Hippocampal formation (tissue), 2 donors: ENCODE results near the gene SDHA.
A peak's percentile ranks its signal among the peaks of the same experiment; 100 is the strongest.

Experiments
- DNase-seq, 2 donors: peaks; one replicate each; lab custom pipeline; 2025; lab: John Stamatoyannopoulos, UW

The SDHA gene

GRCh38 chr5:186091-187041, 31.8 kb upstream of the SDHA start:
- DNase-seq, result no peak

GRCh38 chr5:187042-187431, 31.1 kb upstream of the SDHA start:
- DNase-seq, result no peak

GRCh38 chr5:187617-188451, 30.3 kb upstream of the SDHA start:
- DNase-seq, result no peak

GRCh38 chr5:188488-189481, 29.3 kb upstream of the SDHA start:
- DNase-seq, result peak; percentile 33 to 70

GRCh38 chr5:189486-189885, 28.6 kb upstream of the SDHA start:
- no peak for DNase-seq

- DNase-seq, result no peak
These were observed 28.1 kb upstream of the SDHA start for GRCh38 chr5:189976-190365.

GRCh38 chr5:190366-191035, 27.6 kb upstream of the SDHA start:
- DNase-seq, result no peak

GRCh38 chr5:191036-191948, 26.8 kb upstream of the SDHA start, which contains the start of gene LRRC14B:
Gene LRRC14B, plus strand, starts transcription at chr5:191495. Its CDS starts 44 bp downstream, at chr5:191539.
- peak; percentile 25 to 31 for DNase-seq

- no peak for DNase-seq
These were observed 26.0 kb upstream of the SDHA start for GRCh38 chr5:191949-192690.

- DNase-seq, result no peak
These were observed 25.5 kb upstream of the SDHA start for GRCh38 chr5:192691-192969.

- DNase-seq, result no peak
These were observed 24.9 kb upstream of the SDHA start for GRCh38 chr5:192970-193831.

- DNase-seq, result no peak
These were observed 24.0 kb upstream of the SDHA start for GRCh38 chr5:194102-194501.

GRCh38 chr5:194603-195209, 23.4 kb upstream of the SDHA start:
- no peak for DNase-seq

GRCh38 chr5:195401-196160, 22.5 kb upstream of the SDHA start:
- DNase-seq, result no peak

GRCh38 chr5:196350-196749, 21.8 kb upstream of the SDHA start:
- DNase-seq, result no peak

- DNase-seq, result peak in 1 of 2 donors; percentile 12
These were observed 21.1 kb upstream of the SDHA start for GRCh38 chr5:197031-197430.

- DNase-seq, result no peak
These were observed 20.1 kb upstream of the SDHA start for GRCh38 chr5:197892-198489.
